Panc1 (cell line): Measurements from ENCODE around the gene APBB2. TPM values are rescaled to one million over a fixed set of nuclear protein-coding genes. Genes with fewer than 3 reads are reported as not detected.

Source experiments
- ATAC-seq: fragments of 200-7000 bp; cut with Tn5 transposase; 2 replicates; pipeline ENCODE4 v1.9.1; 2020; ENCODE audit warnings: mild to moderate bottlenecking, moderate library complexity
- BruUV-seq: library from RNA; stranded (reverse); fragments of 400-500 nt; replicated peaks from 2 replicates; lab custom pipeline; 2021; lab: Mats Ljungman, UMichigan
- CTCF ChIA-PET: fragments of 300-600 bp; sonication (Branson Sonifier 250); formaldehyde crosslinking; loops from one replicate; lab custom pipeline; 2022; ENCODE audit warnings: antibody characterized with exemption; lab: Charles Lee
- POLR2A ChIA-PET: fragments of 300-600 bp; sonication (Branson Sonifier 250); formaldehyde crosslinking; loops from one replicate; lab custom pipeline; 2022; ENCODE audit warnings: antibody characterized with exemption; lab: Charles Lee
- DNase-seq: peaks from one replicate; pipeline ENCODE4 v3.0.0-alpha.2; 2010; ENCODE audit warnings: low read depth, low spot score
- H3K27ac ChIP-seq: 2 replicates; pipeline ENCODE4 v1.5.1; 2011; ENCODE audit warnings: mild to moderate bottlenecking, low read length, inconsistent platforms
- H3K27me3 ChIP-seq: fragments of 200-500 bp; sonication (Bioruptor generic); 2 replicates; pipeline ENCODE4 v1.6.0; 2014; ENCODE audit warnings: low read length, inconsistent platforms; ENCODE audit not compliant: control insufficient read depth, insufficient read depth
- H3K36me3 ChIP-seq: fragments of 200-500 bp; sonication (Bioruptor generic); 2 replicates; pipeline ENCODE4 v1.5.1; 2014; ENCODE audit warnings: inconsistent platforms, mild to moderate bottlenecking, low read length, moderate library complexity; ENCODE audit not compliant: control insufficient read depth, insufficient read depth
- H3K4me1 ChIP-seq: 2 replicates; pipeline ENCODE4 v1.5.1; 2011; ENCODE audit warnings: inconsistent platforms, mild to moderate bottlenecking, low read length, moderate library complexity; ENCODE audit not compliant: control insufficient read depth, insufficient read depth
- H3K4me3 ChIP-seq, 2 experiments: 2 replicates each; pipeline ENCODE4 v1.5.1; 2011 to 2012; ENCODE audit warnings: low read depth in 2 of 2, low read length in 2 of 2, mild to moderate bottlenecking in 2 of 2, inconsistent platforms in 1 of 2, moderate library complexity in 1 of 2
- H3K9me3 ChIP-seq: fragments of 200-500 bp; sonication (Bioruptor generic); 2 replicates; pipeline ENCODE4 v1.5.1; 2014; ENCODE audit warnings: low read depth, mild to moderate bottlenecking, inconsistent platforms, low read length, moderate library complexity; ENCODE audit not compliant: control insufficient read depth, insufficient read depth
- CTCF ChIP-seq: fragments of 450-650 bp; IDR thresholded peaks from 2 replicates; pipeline ENCODE4 v1.5.1; 2017; ENCODE audit warnings: mild to moderate bottlenecking
- POLR2AphosphoS5 ChIP-seq: IDR thresholded peaks from 2 replicates; pipeline ENCODE4 v1.6.1; 2012; ENCODE audit warnings: mild to moderate bottlenecking, low read depth, low read length, moderate library complexity
- REST ChIP-seq, 2 experiments: IDR thresholded peaks; 2 replicates each; pipeline ENCODE4 v1.6.1; 2011 to 2012; ENCODE audit warnings: low read depth in 2 of 2, control low read depth in 1 of 2, low read length in 1 of 2, mild to moderate bottlenecking in 1 of 2, moderate library complexity in 1 of 2; ENCODE audit not compliant: insufficient read depth in 1 of 2
- SIN3A ChIP-seq: IDR thresholded peaks from 2 replicates; pipeline ENCODE4 v1.6.1; 2012; ENCODE audit warnings: low read depth, mild to moderate bottlenecking, low read length, moderate library complexity, borderline replicate concordance; ENCODE audit not compliant: insufficient read depth
- TCF7L2 ChIP-seq: IDR thresholded peaks from 2 replicates; pipeline ENCODE4 v1.6.1; 2011; ENCODE audit warnings: mild to moderate bottlenecking, low read depth, low read length, inconsistent platforms
- in situ Hi-C: cut with HindIII; loops from 2 replicates; pipeline ENCODE4 v1.10.0; 2016; ENCODE audit warnings: low sequenced_read_pairs, low pct_unique_long_range_greater_than_20kb
- intact Hi-C: fragments of 100-400 bp; cut with micrococcal nuclease; formaldehyde crosslinking; loops from one replicate; pipeline ENCODE4 v1.10.0; 2022; ENCODE audit not compliant: unreplicated experiment
- total RNA-seq: library from RNA; stranded (reverse); gene quantifications from one replicate; pipeline ENCODE4 v1.2.1, GENCODE V29; 2021; ENCODE audit not compliant: unreplicated experiment

APBB2 gene
- total RNA-seq, 1 experiment from 2014 or later = 27.1 TPM

DNA sequence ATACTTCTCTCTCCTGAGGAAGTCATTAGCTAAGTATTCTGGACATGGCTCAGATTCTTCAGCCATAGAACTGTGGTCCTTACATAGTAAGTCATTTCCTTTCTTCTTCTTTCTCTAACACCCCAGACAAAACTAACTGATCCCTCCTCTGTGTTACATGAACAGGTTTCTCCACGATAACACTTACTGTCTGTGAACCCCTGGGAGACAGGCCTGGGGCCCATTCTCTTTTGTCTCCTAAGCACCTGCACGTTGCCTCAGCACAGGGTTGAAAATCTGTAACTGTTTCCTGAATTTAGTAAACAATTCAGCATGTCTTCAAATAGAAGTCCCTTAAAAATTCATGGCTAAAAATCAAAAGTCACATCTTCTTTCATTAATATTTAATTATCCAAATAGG is 24.7 kb downstream of the APBB2 start:
- TF ChIP-seq SIN3A (no peak), CTCF (no peak), REST (IDR thresholded peaks at IDR 0.05; ENCODE audit: insufficient read depth in 1 of 2, low read depth in 2 of 2, low read length in 1 of 2) (no peak), POLR2AphosphoS5 (no peak), TCF7L2 (no peak)
- DNase-seq (no peak), ATAC-seq (no peak)
- Histone ChIP-seq H3K27me3 (no peaks in the 10 kb centered on the region), H3K27ac (no peak overlapping the region), H3K4me3 (no peak overlapping the region), H3K4me1 (peaks cover 11% of the 10 kb centered on the region; the same call in 1 of the 2 replicates), H3K9me3 (no peaks in the 10 kb centered on the region), H3K36me3 (no peaks in the 10 kb centered on the region)
- in situ Hi-C loops (no loop called here), intact Hi-C loops (no loop called here)
- ChIA-PET CTCF (no interaction called here), POLR2A (no interaction called here)
- BruUV-seq = no TSS peak

- no TSS peak for BruUV-seq
- Histone ChIP-seq H3K4me1 (peaks cover 11% of the 10 kb centered on the region; the same call in 1 of the 2 replicates), H3K27me3 (no peaks in the 10 kb centered on the region), H3K4me3 (no peak overlapping the region), H3K27ac (no peak overlapping the region), H3K36me3 (no peaks in the 10 kb centered on the region), H3K9me3 (no peaks in the 10 kb centered on the region)
- in situ Hi-C loops (no loop called here), intact Hi-C loops (no loop called here)
- no peak for DNase-seq
- ChIA-PET CTCF (no interaction called here), POLR2A (no interaction called here)
- TF ChIP-seq POLR2AphosphoS5 = no peak
- TF ChIP-seq TCF7L2 = no peak
- TF ChIP-seq SIN3A = no peak
- no peak for TF ChIP-seq CTCF
- TF ChIP-seq REST (IDR thresholded peaks at IDR 0.05; ENCODE audit: insufficient read depth in 1 of 2, low read depth in 2 of 2, low read length in 1 of 2) = no peak
- ATAC-seq = no peak
Measured at GRCh38 chr4:41189076-41189475, 25.3 kb downstream of the APBB2 start.
